Measurements from ENCODE around the gene PLLP.

PLLP gene

DNA sequence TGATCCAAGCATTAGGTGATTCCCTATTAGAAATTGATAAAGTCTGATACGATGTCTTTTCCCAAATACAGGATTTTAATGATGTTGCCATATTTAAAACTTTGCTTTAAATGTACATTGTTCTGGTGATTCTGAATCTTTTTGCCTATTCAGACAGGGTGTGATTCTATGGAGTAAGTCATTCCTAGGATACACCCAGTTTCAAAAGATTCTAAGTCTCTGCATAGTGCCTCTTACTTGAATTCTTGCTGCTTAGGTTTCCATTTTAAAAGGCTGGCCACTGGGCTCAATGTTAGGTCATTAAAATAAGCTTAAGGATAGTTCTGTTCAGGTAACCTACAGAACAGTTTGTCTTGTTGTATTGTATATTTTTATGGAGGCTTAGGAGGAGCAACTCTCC, 61.4 kb downstream of the PLLP start (continued):
- TF ChIP-seq, protein P1, sequence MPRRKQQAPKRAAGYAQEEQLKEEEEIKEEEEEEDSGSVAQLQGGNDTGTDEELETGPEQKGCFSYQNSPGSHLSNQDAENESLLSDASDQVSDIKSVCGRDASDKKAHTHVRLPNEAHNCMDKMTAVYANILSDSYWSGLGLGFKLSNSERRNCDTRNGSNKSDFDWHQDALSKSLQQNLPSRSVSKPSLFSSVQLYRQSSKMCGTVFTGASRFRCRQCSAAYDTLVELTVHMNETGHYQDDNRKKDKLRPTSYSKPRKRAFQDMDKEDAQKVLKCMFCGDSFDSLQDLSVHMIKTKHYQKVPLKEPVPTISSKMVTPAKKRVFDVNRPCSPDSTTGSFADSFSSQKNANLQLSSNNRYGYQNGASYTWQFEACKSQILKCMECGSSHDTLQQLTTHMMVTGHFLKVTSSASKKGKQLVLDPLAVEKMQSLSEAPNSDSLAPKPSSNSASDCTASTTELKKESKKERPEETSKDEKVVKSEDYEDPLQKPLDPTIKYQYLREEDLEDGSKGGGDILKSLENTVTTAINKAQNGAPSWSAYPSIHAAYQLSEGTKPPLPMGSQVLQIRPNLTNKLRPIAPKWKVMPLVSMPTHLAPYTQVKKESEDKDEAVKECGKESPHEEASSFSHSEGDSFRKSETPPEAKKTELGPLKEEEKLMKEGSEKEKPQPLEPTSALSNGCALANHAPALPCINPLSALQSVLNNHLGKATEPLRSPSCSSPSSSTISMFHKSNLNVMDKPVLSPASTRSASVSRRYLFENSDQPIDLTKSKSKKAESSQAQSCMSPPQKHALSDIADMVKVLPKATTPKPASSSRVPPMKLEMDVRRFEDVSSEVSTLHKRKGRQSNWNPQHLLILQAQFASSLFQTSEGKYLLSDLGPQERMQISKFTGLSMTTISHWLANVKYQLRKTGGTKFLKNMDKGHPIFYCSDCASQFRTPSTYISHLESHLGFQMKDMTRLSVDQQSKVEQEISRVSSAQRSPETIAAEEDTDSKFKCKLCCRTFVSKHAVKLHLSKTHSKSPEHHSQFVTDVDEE (CRISPR knock-in tag; IDR thresholded peaks at IDR 0.05), result no peak
- TF ChIP-seq CREB5 (CRISPR knock-in tag; IDR thresholded peaks at IDR 0.05; ENCODE audit: low read depth) (no peak), ESRRG (CRISPR knock-in tag; IDR thresholded peaks at IDR 0.05) (no peak)

DNA sequence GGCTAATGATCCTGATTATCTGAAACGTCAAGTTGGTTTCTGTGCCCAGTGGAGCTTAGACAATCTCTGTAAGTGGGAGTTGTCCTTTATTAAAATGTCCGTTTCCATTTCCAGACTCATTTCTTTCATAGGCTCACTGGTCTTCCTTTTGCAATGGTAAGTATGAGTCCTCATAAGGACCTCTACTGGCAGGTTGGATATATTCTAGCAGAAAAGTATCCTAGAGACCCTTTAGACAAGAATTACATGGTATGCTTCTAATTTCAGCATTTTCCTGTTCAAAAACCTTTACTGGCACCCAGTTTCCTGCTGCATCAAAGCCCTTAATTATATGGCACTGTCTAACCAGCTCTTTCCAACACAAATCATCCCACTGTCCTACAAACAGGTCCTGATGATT, 67.5 kb downstream of the PLLP start:
- no peak for TF ChIP-seq ZNF70 (CRISPR knock-in tag; IDR thresholded peaks at IDR 0.05)
- TF ChIP-seq, protein P1 (CRISPR knock-in tag; IDR thresholded peaks at IDR 0.05), result no peak
- no peak for TF ChIP-seq ISL1 (CRISPR knock-in tag; IDR thresholded peaks at IDR 0.05)
- TF ChIP-seq ZNF8 (CRISPR knock-in tag; IDR thresholded peaks at IDR 0.05), result no peak
- no peak for TF ChIP-seq OSR1 (CRISPR knock-in tag; IDR thresholded peaks at IDR 0.05)
- no peak for TF ChIP-seq ZC3H10 (CRISPR knock-in tag; IDR thresholded peaks at IDR 0.05)
- TF ChIP-seq ARNTL (CRISPR knock-in tag; IDR thresholded peaks at IDR 0.05; ENCODE audit: borderline replicate concordance, low read depth), result no peak
- no peak for TF ChIP-seq PATZ1 (CRISPR knock-in tag; IDR thresholded peaks at IDR 0.05; ENCODE audit: borderline replicate concordance)
- TF ChIP-seq CREB5 (CRISPR knock-in tag; IDR thresholded peaks at IDR 0.05; ENCODE audit: low read depth), result no peak
- TF ChIP-seq, protein P2, sequence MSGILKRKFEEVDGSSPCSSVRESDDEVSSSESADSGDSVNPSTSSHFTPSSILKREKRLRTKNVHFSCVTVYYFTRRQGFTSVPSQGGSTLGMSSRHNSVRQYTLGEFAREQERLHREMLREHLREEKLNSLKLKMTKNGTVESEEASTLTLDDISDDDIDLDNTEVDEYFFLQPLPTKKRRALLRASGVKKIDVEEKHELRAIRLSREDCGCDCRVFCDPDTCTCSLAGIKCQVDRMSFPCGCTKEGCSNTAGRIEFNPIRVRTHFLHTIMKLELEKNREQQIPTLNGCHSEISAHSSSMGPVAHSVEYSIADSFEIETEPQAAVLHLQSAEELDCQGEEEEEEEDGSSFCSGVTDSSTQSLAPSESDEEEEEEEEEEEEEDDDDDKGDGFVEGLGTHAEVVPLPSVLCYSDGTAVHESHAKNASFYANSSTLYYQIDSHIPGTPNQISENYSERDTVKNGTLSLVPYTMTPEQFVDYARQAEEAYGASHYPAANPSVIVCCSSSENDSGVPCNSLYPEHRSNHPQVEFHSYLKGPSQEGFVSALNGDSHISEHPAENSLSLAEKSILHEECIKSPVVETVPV (CRISPR knock-in tag; IDR thresholded peaks at IDR 0.05), result no peak
- TF ChIP-seq RARB (CRISPR knock-in tag; IDR thresholded peaks at IDR 0.05), result no peak
- TF ChIP-seq CSDC2 (CRISPR knock-in tag; IDR thresholded peaks at IDR 0.05), result no peak
- no peak for TF ChIP-seq TOX (CRISPR knock-in tag; IDR thresholded peaks at IDR 0.05; ENCODE audit: borderline replicate concordance)
- TF ChIP-seq, protein P3, sequence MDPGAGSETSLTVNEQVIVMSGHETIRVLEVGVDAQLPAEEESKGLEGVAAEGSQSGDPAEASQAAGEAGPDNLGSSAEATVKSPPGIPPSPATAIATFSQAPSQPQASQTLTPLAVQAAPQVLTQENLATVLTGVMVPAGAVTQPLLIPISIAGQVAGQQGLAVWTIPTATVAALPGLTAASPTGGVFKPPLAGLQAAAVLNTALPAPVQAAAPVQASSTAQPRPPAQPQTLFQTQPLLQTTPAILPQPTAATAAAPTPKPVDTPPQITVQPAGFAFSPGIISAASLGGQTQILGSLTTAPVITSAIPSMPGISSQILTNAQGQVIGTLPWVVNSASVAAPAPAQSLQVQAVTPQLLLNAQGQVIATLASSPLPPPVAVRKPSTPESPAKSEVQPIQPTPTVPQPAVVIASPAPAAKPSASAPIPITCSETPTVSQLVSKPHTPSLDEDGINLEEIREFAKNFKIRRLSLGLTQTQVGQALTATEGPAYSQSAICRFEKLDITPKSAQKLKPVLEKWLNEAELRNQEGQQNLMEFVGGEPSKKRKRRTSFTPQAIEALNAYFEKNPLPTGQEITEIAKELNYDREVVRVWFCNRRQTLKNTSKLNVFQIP (CRISPR knock-in tag; IDR thresholded peaks at IDR 0.05; ENCODE audit: borderline replicate concordance, low read depth), result no peak
- ATAC-seq, result no peak

GRCh38 chr16:57213462-57213861, 71.0 kb downstream of the PLLP start:
- no peak for ATAC-seq
- TF ChIP-seq ARNTL (CRISPR knock-in tag; IDR thresholded peaks at IDR 0.05; ENCODE audit: borderline replicate concordance, low read depth) (no peak), ZFP3 (CRISPR knock-in tag; IDR thresholded peaks at IDR 0.05) (no peak), TOX (CRISPR knock-in tag; IDR thresholded peaks at IDR 0.05; ENCODE audit: borderline replicate concordance) (no peak), TCF4 (CRISPR knock-in tag; IDR thresholded peaks at IDR 0.05; ENCODE audit: borderline replicate concordance) (no peak), CREB5 (CRISPR knock-in tag; IDR thresholded peaks at IDR 0.05; ENCODE audit: low read depth) (no peak), OSR1 (CRISPR knock-in tag; IDR thresholded peaks at IDR 0.05) (no peak), ZNF565 (CRISPR knock-in tag; conservative IDR thresholded peaks at IDR 0.05; ENCODE audit: low read depth) (no peak), RARB (CRISPR knock-in tag; IDR thresholded peaks at IDR 0.05) (no peak), ISL1 (CRISPR knock-in tag; IDR thresholded peaks at IDR 0.05) (no peak), ZFP30 (CRISPR knock-in tag; IDR thresholded peaks at IDR 0.05) (no peak)
- TF ChIP-seq, protein P1 (CRISPR knock-in tag; IDR thresholded peaks at IDR 0.05), result no peak

Measured in SK-N-SH treated with all-trans-retinoic acid at 6 μM for 48 hours (cell line).